ENCODE data around the gene TMEM200A.

Gene TMEM200A

DNA sequence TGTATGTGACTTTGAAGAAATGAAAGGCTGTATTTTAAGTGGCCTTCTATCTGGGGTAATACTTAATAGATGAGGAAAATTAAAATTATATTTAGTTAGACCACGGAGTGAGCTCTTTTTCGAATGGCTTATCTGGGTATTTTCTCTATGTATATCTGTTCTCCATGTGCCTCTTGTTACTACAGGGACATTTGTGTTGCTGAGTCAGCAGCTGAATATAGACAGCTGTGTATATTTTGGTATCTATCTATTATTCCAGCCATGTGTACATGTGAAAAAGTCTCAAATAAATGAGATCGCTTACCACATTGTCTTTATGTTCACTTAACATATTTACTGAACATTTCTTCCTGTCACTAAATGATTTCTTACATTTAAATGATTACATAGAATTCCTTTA is 57.2 kb downstream of the TMEM200A start:
- no peak for DNase-seq (ENCODE audit: low read depth in 4 of 4, low spot score in 1 of 4)

DNA sequence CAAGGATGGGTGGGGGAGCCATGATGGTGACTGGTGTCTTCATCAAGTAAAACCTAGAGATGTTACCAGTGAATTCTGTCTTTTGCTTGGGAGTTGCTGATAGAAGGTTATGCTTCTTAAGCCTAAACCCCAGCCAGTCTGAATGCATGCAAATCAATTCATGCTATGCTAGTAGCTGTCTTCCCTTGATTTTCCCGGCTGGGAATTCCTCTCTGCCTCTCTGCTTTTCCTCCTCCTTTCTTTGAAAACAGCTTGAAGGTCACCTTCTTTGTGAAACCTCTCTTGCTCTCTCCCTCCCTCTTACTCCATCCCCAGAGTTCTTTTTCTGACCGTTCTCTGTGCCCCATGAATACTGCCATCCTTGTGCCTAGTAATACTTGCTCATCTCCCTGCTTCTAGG is 58.9 kb downstream of the TMEM200A start:
- no peak for DNase-seq (ENCODE audit: low read depth in 4 of 4, low spot score in 1 of 4)

DNA sequence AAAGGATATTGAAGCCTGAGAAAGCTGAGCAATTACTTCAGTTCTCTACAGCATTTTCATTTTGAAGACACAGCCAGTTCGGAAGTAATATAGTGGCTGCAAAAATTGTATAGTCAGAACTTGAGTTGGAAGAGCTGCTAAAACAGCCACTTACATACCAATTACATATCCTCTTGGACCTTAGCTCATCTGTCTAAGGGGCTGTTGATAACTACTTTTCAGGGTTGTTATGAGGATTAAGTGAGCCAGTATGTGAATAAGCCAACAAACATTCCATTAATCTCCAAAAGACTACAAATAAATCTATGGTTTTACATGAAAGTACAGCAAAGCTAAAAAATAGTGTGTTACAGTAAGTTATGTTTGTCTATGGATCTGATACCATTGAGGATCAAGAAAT is 59.7 kb downstream of the TMEM200A start:
- DNase-seq (ENCODE audit: low read depth in 4 of 4, low spot score in 1 of 4): no peak

DNA sequence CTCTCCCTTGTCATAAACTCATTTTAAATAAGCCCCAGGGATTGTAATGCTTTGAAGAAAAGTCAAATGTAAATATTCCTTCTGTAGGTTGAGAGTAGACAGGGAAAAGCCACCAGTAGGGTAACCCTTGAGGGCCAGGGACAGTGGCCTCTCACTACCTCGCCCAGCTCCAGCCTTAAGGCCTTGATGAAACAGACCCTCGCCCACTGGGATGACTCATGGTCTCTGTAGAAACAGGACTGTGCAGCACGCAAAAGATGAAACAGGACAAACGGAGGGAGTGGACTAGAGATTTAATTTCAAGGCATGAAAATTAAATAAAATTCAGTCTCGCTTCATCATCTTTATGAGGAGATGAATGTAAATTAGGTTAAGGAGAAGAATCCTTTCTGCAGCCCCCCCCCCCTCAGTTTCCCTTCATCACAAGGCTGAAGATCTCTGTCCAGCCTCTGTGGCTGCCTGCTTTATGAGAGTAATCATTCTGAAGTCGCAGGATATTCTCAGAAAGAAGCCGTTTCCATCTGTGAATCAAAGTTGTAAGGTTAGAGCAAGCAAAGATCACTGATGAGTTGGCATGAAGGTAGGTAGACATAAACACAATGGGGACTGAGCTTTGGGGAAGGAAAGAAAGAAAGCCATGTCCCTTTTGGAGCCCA is 60.4 kb downstream of the TMEM200A start:
- DNase-seq (ENCODE audit: low read depth in 4 of 4, low spot score in 1 of 4): no peak

DNA sequence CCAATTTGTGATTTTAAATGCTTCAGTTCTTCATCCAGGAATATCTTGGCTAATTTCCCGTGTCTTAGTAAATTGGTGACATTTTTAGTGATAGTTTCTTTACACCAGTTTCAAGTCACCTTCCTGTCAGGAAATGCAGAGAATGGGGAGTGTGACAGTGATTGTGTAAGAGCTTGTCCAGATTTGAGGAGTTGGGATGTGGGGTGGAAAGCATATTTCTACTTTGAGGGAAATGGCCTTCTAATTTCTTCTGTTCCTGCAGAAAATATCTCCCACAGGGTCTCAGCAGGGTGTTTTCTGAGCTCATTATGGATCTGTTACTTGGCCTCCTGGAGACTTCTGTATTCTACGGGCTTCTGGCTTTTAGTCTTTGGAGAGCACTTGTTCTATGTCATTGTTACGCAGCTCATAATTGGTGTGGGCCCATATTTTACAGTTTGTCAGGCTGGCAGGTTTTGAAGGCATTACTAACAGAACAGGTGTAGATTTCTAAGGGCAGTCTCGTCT is 65.6 kb downstream of the TMEM200A start:
- no peak for DNase-seq (ENCODE audit: low read depth in 4 of 4, low spot score in 1 of 4)

DNA sequence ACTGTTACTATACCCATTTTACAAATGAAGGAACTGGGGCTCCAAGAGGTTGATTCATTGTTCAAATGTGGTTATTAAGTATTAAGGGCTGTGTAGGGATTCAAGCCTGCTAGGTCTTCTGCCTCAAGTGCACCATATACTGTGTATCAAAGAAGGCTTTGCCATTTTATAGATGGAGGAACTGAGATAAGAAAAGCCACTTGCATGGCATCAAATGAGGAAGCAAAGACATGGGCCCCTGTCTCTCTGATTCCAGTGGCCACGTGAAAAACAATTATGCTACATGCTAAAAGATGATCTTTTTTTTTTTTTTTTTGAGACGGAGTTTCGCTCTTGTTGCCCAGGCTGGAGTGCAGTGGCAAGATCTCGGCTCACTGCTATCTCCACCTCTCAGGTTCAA is 67.0 kb downstream of the TMEM200A start:
- DNase-seq (ENCODE audit: low read depth in 4 of 4, low spot score in 1 of 4): no peak

DNA sequence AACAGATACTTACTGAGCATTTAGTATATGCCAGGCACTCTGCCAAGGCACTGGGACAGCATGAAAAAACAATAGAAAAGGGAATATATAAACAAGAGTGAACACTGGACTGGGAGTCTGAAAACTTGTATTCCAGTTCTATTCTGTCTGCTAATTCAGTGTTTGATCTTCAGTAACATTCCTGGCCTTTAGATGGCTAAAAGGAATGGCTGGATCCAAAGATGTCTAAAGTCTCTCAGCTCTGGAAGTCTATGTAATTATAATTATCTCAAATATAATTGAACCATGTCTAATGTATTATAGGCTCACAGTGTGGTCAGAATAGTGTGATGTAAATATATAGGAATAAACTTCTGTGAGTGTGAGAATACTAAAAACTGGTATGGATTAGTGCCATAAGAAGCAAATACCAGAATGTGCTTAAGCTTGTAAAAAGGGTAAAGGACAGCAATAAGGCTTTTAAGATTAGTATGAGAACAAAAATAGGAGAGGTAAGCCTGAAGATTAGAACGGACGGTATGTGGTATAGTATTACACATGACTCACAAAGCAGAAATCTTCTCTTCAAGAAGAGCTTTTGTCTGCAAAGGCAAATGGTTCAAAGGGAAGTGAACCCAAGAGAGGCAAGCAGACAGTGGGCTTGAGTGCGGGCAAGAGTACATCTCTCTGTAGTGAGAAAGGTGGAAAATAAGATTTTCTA is 68.5 kb downstream of the TMEM200A start:
- DNase-seq (ENCODE audit: low read depth in 4 of 4, low spot score in 1 of 4): no peak

DNA sequence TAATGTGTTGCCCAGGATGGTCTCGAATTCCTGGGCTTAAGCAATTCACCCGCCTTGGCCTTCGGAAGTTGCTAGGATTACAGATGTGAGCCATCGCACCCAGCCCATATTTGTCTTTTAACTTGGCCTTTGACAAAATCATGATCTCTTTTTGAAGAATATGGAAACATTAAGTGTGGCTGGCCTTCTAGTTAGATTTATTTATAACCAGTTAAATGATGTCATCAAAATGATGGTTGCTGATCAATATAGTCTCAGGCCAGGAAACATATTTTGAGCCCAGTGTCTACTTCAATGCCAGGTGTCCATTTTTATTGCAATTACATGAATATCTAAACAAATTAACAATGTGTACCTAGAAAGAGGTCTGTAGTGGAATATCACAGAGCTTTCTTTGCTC is 69.4 kb downstream of the TMEM200A start:
- DNase-seq (ENCODE audit: low read depth in 4 of 4, low spot score in 1 of 4): no peak

DNA sequence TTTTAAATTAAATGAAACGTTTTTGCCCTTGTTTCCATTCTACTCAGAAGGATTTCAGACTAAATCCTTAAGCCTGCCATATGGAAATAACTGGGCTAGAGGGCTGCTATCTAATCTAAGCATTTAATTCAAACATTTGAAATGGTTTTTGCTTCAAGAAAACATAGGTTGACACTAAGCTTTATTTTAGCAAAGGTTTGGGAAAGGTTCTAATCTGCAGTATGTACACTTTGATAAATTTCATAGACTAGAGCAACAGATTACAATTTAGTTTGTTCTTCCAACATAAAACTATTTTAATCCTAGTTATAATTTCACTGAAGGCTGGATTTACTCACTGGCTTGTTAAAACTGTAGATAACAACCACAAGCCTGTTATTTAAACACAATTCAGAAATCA is 72.1 kb downstream of the TMEM200A start:
- DNase-seq (ENCODE audit: low read depth in 4 of 4, low spot score in 1 of 4): no peak

DNA sequence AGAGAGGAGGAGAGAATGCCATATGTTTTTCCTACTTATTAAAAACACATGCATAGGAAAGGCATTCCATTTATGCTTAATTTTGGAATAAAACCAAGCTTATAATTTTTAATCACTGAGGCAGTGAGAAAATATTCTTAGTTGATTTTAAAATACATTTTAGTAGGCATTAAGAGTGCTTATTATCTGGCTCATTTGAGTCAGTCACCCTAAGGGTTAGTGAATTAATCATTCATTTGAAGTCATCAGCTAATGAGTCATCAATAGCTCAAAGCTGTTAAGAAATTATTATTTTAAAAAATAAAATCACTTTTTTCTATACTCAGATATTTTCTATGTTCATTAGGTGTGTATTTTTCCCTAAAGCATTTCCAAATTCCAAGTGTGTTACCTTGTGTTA is 81.6 kb downstream of the TMEM200A start:
- DNase-seq (ENCODE audit: low read depth in 4 of 4, low spot score in 1 of 4): no peak

DNA sequence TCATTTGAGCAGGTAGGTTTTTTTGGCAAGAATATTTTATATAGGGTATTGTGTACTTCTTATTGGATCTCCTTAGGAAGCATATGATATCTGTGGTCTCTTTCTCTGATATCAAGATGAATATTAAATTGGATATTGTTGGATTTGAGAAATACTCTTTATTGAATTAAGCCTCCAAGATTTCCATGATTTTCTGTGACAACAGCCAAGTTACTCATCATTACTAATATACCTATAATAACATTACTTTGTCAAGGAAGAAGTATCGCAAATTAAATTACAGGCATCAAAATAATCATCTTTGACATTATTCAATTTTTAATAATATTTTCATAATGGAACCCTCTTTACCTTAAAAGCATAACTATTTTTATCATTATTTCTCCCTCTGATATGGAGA is 86.5 kb downstream of the TMEM200A start:
- no peak for DNase-seq (ENCODE audit: low read depth in 4 of 4, low spot score in 1 of 4)

DNA sequence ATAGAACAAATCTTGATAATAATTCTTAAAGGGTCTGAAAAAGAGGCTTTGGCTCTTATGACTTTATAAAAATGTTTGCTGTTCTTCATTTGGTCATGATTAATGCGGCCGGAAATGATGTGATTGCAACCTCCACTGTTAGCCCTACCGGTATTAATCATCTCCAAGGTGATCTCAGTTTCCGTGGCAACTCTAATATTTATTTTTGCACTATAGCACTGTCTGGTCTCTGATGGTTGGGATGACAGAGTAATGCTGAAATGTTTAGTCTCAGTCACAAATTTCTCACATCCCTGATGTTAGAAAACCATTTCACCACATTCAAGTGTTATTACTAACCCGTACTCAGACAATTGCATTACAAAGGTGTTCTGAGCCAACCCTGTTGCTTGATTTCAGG is 87.4 kb downstream of the TMEM200A start:
- no peak for DNase-seq (ENCODE audit: low read depth in 4 of 4, low spot score in 1 of 4)

DNA sequence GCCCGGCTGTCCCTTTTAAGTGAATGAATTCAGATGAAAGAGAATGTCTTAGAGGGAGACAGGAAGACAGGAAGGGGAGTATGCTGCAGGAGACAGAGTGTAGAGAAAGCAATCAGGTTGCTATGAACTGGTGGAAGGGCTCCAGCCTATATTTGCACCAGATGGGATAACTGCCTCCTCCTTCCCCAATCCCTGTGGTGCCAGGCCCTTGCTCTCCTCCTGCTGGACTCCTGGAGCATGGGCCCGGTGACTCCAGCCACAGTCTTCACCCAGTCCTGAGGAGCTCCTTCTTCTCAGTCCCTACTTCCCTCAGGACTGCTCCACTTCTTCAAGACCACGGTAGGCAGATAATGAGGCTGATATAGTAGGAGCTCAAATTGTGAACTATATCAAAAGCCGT is 91.8 kb downstream of the TMEM200A start:
- DNase-seq (ENCODE audit: low read depth in 4 of 4, low spot score in 1 of 4): no peak

DNA sequence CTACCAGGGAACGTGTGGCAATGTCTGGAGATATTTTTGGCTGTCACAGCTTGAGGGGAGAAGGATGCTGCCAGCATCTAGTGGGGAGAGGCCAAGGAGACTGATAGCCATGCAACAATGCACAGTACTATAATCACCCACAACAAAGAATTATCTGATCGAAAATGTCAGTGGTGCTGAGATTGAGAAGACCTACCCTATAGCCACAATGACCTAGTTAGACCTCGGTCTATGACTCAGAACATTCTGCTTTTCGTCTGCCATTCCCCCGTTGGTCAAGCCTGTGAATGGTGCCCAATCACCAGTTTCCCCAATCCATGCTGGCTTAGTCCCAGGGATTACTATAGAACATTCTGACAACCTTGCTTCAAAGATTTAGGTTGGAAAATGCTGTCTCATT is 93.5 kb downstream of the TMEM200A start:
- DNase-seq (ENCODE audit: low read depth in 4 of 4, low spot score in 1 of 4): no peak

DNA sequence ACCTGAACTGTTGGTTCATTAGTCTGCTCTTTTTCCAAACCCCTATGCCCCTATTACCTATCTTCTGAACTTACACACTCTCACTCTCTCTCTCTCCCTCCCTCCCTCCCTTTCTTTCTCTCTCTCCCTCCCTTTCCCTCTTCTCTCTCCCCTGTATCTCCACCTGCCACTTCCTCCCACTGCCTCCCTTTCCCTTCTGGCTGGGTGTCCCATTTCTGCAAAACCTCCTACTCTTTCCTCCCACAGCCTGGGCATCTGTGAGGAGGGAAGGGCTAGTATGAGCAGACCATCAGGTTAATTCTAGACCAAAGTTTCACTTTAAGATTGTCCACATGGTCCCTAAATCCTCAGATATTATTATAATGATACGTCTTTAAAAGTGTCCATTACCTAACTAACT is 95.1 kb downstream of the TMEM200A start:
- DNase-seq (ENCODE audit: low read depth in 4 of 4, low spot score in 1 of 4): no peak

DNA sequence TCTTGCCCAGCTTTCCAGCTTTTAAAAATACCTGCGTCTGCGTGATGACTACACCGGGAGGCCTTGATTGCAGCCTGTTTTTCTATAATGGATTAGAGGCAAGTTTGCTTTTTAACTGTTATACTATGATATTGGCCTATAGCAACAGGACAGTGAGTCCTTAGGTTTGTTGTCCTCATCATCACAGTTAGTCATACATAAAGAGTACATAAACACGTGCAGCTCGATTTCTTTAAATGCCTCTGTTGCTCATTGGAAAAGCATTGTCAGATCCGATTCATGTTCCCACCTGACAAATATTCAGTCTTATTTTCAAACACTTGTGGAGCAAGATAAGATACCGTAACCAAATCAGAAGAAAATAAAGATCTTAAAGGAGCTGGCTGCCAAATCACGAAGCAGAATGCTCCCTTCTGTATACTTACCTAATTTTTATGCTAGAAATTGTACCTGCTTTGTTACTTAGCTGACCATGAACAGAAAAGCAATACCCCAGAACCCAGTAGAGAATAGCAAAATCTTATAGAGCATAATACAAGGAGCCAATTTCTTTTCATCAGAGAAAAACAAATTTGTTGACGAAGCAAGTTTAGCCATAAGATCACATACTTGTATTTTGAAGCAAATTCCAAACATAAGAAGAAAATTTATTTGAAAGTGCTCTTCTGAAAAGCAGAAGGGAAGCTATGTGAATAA is 100.4 kb downstream of the TMEM200A start:
- no peak for DNase-seq (ENCODE audit: low read depth in 4 of 4, low spot score in 1 of 4)

DNA sequence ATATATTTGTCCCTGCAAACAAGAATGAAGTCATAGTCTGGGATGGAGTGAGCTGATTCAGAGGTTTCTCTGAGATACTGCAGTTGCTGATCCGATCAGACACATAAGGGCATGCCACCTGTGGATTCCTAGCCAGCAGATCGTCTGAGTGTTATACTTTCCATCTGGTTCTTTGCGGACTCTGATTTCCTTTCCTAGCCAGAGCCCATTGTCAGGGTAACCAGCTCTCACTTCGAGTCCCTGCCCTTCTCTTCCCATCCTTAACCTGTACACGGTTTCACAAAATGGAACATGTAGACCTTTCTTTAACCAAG is 100.9 kb downstream of the TMEM200A start:
- no peak for DNase-seq (ENCODE audit: low read depth in 4 of 4, low spot score in 1 of 4)

DNA sequence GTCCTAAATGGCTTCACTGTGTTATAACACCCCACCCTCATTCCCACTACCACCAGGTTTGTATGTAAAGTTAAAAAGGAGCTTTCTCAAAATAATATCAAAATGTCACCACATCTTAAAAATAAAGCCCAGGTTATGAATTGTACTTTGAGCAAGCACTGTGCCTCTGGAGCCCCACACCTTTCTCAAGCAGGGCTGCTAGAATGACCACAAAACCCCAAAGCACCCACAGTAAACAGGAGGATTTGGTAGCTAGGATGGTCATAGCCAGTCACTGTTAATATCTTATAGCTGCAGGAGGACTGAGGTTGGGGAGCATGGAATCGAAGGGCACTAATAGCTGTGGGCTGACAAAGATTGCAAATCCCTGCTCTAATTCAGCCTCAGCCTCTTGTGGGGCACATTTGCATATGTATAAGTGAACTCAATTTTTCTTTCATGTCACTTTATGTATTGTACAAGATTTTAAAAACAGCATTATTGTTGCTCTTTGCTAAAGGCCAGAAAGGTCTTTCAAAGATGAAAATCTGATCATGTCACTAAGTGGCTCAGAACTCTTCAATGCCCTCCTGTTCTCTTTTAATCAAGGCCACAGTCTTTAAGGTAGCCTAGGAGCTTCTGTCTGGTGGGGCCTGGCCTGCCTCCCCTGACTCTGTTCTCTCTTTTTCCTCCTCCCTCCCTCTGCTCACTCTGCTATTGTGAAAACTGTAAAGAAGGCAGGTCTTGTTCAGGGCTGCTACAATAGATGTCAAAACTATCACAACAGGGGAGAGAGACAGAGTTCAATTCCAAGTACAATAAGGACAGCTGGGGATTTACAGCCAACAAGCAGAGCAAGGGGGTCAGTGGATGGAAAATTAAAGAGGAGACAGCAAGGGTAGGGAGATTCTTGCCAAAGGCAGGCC is 101.6 kb downstream of the TMEM200A start:
- DNase-seq (ENCODE audit: low read depth in 4 of 4, low spot score in 1 of 4): no peak

DNA sequence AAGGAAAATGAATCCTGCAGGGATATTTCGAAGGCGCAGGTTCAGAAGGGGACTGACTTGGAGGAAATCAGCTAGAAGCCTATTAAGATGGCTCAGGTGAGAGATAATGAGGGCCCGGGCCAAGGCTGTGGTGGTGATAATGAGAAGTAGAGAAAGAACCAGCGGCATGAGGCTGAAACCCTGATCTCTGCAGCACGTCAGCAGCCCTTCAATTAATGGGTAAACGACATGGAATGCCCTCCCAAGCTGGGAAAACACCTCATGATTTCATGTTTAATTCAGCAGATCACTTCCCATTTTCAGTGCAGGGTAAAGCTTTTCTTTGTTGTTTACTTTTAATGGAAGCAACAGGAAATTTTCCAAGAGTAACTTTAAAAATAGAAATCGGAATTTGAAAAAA is 104.9 kb downstream of the TMEM200A start:
- no peak for DNase-seq (ENCODE audit: low read depth in 4 of 4, low spot score in 1 of 4)

DNA sequence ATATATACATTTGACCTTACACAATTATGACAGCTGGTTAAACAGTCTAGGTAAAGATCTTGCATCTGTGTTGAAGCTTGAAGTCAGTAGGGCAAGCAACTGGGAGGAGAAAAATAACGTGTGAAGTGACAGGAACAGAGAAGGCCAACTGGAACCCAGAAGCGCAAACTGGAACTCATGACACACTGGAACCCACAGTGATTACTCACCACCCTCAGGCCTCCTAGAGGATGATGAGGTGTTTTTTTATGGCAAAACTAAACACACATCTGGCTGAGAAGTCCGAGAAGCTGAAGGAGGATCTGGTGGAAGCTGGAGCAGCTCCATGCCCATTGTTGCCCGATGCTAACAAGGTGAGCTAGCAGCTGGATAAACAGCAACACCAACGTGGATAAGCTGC is 108.1 kb downstream of the TMEM200A start:
- no peak for DNase-seq (ENCODE audit: low read depth in 4 of 4, low spot score in 1 of 4)

DNA sequence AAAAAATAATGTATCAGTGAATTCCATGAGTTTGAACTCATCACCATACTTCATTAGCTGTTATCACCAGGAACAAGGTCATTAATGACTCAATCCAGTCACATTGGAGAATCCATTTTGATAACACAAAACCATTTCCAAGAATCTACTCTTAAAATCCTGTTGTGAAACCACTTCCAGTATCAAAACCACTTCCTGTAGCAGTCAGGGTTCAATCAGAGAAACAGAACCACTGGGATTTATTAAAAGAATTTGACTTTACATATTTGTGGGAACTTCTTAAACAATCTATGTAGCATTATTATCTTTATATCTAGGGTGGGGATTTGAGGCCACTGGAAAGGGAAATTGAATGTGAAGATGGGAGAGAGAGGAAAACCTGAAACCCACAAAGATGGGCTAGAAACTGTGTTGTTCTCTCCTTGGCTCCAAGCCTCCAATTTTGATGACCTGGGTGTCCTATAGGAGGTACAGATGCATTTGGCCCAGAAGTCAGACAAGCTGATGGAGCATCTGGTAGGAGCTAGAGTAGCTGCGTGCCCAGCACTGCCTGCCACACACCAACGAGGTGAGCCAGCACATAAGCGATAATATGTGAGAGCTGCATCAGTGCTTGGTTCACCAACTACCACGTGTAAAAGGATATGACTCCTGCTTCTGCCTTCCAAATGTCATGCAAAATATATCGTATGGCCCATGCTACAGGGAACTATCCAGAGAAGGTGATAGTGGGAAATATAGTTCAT is 117.0 kb downstream of the TMEM200A start:
- no peak for DNase-seq (ENCODE audit: low read depth in 4 of 4, low spot score in 1 of 4)

All from stimulated activated CD4-positive, alpha-beta T cell treated with anti-CD3 and anti-CD28 coated beads, Interleukin-1b, Interleukin-23, amount 100 ng/mL, for 24 hours (primary cell).